GM19023 (cell line): ENCODE measurements around the gene GRM5.
A peak's percentile ranks its signal among the peaks of the same experiment; 100 is the strongest.
"Not testable (repeated sequence)": the region's sequence is repeated elsewhere in the genome, so short reads cannot be mapped to it uniquely, and the experiment has no call there.

ENCODE experiments used
- ATAC-seq: cut with Tn5 transposase; IDR thresholded peaks from one replicate; pipeline ENCODE4 v1.9.1; 2021; ENCODE audit warnings: mild to moderate bottlenecking, moderate library complexity; ENCODE audit not compliant: unreplicated experiment

The GRM5 gene

GRCh38 chr11:88843766-88844426, 221.9 kb downstream of the GRM5 start:
- not testable (repeated sequence) for ATAC-seq

DNA sequence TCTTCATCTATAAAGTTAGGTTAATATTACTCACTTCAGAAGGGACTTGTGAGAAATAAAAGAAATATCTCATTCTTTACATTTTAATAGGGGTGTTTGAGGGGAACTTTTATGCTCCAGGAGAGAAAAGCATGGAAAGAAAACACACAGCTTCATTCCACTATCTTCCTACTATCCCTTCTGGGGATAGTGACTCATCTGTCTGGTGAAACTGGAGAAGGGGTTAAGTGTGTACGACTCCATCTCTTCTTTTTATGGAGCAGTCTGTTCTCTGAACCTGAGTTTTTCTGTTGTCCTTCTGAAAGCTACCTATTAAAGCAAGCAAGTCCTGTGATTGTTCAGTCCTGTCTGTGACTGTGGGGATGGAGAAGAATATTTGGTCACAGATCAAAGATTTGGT, 227.6 kb downstream of the GRM5 start:
- ATAC-seq = not testable (repeated sequence)

- ATAC-seq = not testable (repeated sequence)
Observed at GRCh38 chr11:88835709-88836108, 230.1 kb downstream of the GRM5 start.

DNA sequence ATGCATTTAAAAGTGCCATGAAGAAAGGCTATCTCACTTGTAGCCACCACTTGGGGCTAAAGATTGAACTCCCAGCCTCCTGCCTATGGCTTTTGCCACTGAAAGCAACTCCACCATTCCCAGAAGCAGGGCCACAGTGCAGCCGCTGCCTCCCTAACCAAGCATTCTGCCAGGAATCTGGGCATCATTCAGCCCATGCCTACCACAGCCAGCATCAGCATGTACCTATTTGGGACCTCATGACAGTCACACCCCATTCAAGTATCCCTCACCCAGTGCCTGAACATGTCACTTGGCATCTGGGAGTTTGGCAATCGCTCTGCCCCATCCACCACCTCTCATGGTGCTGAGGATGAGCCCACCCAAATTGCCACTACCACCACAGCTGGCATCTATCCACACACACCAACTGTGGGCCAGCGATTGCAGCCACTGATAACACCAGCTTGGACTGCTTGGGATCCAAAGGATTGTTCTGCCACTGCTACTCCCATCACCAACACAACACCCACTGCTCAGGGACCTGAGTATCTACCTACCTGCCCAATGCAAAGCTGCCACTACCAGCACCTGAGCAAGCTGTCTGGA, 234.4 kb downstream of the GRM5 start:
- no peak for ATAC-seq

GRCh38 chr11:88827018-88827676, 238.6 kb downstream of the GRM5 start:
- ATAC-seq = no peak

- no peak for ATAC-seq
Observed at GRCh38 chr11:88819616-88820015, 246.2 kb downstream of the GRM5 start.

GRCh38 chr11:88818978-88819377, 246.8 kb downstream of the GRM5 start:
- ATAC-seq = no peak

DNA sequence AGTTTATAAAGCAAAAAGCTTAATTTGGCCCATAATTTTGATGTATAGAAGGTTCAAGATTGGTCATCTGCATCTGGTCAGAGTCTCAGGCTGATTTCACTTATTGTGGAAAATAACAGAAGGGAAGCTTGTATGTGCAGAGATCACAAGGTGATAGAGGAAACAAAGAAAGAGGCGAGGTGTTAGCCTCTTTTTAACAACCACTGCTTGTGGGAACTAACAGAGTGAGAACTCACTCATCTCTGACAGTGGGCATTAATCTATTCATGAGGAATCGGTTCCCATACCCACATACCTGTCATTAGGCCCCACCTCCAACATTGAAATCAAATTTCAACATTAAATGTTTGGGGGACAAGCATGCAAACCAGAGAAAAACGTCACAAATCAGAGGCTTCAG, 250.3 kb downstream of the GRM5 start:
- no peak for ATAC-seq

- no peak for ATAC-seq
Observed at GRCh38 chr11:88814076-88814475, 251.7 kb downstream of the GRM5 start.

DNA sequence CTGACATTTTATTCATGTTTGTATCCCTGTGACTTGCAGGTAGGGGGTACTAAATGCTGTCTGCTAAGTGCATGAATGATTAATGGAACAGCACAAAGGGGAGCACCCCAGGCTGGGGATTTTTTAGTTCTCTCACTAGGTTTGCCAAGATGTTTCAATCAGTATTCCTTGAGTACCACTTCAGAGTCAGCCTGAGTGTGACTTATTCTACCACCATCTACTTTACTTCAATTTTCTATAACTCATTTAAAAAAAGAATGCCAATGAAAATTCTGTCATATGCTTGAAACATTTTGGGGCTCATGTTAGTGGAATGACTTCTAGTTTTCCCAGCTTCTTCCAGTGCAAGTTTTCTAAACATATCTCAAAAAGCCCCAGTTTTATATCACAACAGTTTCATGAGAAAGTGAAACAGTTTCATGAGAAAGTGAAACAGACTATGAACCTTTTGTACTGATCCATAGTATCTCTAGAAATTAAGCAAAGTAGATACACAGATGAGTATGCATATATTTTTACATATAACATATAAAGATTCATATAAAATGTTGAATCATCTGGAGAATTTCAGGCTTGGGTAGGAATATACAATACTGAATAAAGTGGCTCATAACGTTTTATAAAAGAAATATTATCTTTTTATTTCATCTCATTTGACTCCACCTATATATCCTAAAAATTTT, 252.4 kb downstream of the GRM5 start:
- peak; percentile 78 for ATAC-seq

DNA sequence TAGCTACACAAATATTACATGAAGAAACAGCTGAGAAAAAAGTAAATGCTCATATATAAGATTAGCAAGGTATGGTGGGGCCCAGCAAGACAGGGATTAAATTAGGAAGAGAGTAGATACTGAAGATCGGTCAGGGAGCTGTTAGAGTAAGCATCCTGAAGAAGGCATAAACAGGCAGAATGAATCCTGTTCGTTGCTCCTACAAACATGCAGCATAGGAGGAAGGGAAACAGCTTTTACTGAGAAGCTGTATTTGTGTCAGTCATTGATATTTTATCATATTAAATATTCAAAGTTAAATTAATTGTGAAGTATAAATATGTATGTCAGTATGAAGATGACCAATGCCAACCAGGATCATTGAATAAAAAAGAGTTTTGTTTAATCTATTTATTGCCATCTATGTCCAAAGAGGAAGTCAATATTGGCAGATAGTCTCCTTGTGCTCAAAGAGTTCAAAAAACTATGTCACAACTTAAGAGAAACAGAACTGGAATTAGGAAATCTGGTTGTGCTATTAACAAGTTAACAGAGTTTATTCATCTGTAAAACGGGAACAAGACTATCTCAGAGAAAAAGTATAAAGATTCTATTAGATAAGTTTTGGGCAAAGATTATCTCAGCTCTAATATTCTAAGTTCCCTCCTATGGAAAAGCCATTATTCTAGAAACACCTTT, 255.2 kb downstream of the GRM5 start:
- no peak for ATAC-seq

- ATAC-seq = no peak
Observed at GRCh38 chr11:88809126-88809525, 256.7 kb downstream of the GRM5 start.

DNA sequence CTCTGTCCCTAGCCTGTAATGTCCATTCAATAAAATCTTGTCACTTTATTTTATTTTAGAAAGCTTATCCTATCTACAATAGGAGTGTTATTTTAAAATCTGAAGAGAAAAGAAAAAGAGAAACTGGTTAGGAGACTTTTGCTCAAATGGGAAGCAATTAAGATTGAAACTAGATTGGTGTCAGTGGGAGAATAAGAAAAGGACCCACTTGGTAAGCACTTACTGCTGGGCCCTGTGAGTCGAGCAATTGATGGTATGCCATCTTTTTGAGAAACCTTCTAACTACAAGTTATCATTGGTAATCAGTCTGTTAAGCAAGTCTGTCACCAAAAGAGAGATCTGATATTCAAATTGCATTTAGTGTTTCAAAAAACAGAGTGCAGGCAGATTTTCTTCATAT, 258.4 kb downstream of the GRM5 start:
- no peak for ATAC-seq

DNA sequence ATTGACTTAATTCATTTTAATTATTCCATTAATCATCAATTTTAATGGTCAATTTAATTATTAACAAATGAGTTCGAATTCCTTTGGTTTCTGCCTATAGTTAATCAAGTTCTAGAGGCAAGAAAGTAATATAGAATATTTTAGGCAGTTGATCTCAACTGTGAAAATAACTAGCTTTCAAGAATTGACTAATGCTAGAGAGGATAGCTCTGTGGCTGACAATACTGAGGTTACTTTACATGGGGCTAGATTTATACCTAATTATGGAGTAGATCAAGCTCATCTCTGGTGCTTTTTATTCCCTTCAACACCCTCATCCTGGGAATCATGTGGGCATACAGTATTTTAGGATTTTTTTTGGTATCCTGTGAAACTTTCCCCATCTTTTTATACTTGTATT, 259.4 kb downstream of the GRM5 start:
- no peak for ATAC-seq

GRCh38 chr11:88801484-88802123, 264.2 kb downstream of the GRM5 start:
- no peak for ATAC-seq

DNA sequence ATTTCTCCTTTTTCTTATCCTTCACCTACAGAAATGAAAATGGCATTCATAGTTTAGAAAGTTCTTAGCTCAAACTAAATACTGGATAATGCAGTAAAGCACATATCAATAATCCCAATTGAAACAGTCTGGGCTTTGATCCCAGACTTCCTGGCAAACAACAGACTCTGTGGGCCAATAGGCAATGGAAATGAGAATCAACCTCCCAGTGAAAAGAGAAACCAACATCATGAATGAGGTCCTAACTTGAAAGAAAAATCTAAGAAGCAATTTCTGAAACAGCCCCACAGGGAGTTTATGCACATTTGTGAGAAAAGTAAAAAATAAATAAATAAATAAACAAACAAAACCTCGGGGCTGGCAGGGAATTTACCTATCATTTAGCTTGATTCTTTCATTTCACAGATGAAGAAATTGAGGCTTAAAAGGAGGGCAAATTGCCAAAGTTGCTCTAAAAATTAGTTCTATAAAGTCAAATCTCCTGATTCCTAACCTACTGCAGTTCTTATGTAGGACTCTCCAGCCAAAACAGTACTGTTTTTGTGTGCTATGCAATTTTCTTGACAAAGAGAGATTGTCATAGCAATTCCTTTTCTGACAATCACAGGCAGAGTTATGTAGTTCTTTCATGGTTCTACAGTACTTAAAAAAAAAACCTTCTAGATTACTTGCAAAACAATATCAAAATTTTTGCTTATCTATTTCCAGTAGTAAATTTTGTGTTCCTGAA, 265.8 kb downstream of the GRM5 start:
- ATAC-seq = no peak

- no peak for ATAC-seq
Observed at GRCh38 chr11:88790182-88790581, 275.6 kb downstream of the GRM5 start.

- no peak for ATAC-seq
Observed at GRCh38 chr11:88779577-88779976, 286.2 kb downstream of the GRM5 start.

- no peak for ATAC-seq
Observed at GRCh38 chr11:88770475-88771079, 295.2 kb downstream of the GRM5 start.

DNA sequence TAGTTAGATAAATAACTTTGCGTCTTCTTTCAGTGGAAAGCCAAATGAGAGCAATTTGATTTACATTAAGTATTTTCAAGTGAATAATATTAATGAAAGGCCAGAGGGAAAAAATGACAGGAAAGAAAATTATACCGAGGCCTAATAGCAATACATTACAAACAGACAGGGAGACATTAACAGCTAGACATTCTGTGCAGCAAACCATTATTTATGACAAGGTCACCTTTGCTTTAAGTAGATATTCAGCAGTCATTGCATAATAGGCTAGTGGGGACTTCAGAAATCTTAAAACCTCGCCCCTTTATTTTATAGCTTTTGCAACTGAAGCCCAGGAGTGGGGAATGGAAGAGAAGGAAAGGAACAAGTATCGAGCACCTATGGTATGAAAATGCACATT, 321.6 kb downstream of the GRM5 start:
- ATAC-seq = no peak
